Stimulated activated CD4-positive, alpha-beta T cell treated with anti-CD3 and anti-CD28 coated beads, TNF-alpha, amount 100 ng/mL, for 24 hours (primary cell): ENCODE data around the gene MYT1.
"Not testable (repeated sequence)": the region's sequence is repeated elsewhere in the genome, so short reads cannot be mapped to it uniquely, and the experiment has no call there.

Source experiments
- DNase-seq, 3 experiments: peaks; one replicate each; pipeline ENCODE4 v3.0.0-alpha.2; 2020; ENCODE audit warnings: low read depth in 3 of 3

MYT1 gene

DNA sequence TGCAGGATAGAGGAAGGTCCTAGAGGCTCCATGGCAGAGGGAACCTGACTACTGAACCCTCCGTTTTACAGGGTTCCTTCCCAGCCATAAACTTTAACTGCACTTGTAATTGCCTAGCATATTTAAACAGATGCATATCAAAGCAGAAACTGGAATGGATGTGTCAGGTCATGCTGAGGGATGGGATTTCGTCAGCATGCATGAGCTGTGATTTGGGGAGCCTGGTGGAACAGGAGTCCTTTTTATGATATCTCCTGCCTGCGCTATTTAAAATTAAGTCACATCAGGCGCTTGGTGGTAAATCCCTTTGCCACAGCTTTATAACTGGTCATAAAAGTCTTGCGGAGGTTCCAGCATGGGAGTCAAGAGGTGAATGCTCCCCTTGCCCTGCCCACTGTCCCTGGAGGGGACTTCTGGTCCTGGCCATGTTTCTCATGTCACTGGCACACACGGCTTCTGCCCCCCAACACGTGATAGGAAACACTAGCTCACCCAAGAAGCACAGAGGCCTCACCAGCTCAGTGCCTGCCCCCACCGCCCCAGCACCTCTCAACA lies 65.3 kb downstream of the MYT1 start:
- no peak for DNase-seq

DNA sequence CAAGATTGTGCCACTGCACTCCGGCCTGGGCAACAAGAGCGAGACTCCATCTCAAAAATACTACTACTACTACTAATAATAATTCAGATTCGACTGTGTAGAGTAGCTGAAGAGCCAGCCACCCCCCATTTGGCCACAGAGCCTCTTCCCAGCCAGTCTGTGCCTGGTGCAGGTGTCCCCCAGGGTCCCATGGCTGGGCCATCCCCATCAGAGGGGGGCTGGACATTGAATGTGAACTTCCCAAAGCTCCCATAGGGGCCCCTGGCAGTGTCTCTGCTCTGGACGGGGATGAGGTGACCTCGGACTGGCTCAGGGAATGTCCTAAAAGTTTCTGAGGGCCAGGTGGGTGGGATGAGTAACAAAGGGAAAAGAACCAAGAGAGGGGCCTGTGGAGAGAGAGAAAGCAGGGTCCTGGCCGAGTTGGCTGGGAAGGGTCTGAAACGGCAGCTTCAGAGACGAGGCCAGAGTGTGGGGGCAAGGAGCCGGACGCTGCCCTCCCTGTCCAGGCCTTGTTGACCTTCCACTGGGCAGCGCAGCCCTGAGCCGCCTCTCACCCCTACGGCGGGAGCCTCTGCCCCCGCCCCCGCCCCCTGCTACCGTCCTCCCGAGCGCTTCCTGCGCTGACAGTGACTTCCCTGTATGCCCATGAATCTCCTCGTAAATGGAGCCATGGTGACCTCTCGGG lies 66.4 kb downstream of the MYT1 start:
- no peak for DNase-seq

DNA sequence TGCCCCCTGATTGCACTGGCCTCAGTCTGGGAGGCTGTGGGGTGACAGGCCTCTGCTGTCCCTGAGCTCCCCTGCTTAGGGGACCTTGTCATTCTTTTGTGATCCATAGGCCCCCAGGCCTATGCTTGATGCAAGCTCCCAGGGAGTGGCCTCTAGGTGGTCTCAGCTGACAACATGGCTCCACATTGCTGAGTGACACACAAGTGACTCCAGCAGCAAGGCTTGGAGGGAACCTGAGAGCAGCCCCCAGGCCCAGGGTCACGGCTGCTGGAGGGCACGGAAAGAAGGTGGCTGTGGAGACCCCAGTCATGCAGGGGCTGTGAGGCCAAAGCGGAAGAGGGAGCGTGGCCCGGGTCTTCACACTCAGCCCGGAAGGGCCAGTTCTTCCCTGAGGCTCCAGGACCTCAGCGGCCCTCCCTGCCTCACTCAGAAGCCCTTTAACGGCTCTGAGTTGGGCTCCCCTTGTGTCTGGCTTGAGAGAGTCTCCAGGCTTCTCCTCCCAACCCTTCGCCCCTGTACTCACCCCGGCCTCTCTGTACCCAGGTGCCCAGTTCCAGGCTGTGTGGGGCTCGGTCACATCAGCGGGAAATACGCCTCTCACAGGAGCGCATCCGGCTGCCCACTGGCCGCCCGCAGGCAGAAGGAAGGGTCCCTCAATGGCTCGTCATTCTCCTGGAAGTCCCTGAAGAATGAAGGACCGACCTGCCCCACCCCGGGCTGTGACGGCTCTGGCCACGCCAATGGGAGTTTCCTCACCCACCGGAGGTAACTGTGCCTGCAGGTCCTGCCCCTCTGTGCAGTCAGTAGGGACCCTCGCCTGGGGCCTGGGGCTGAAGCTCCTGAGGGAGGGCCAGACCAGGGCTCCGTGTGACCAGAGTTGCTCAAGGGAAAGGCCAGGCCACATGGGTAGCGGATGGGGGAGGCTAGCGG lies 67.6 kb downstream of the MYT1 start:
- no peak for DNase-seq

DNA sequence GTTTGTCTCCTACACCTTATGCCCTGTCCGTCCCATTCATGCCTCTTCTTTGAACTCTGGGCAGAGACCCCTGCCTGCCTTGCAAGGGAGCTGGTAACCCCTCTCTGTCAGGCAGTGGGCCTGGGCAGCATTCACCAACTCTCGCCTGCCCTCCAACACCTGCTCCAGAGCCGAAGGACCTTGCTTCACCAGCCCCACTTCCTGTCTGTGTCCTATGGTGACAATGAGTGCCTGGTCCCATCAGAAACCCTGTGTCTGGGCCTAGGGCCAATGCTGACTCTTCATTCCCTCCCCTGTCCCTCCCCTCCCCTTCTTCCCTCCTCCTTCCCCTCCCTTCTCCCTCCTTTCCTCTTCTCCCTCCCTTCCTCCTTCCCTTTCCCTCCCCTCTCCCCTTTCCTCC lies 68.5 kb downstream of the MYT1 start:
- no peak for DNase-seq

DNA sequence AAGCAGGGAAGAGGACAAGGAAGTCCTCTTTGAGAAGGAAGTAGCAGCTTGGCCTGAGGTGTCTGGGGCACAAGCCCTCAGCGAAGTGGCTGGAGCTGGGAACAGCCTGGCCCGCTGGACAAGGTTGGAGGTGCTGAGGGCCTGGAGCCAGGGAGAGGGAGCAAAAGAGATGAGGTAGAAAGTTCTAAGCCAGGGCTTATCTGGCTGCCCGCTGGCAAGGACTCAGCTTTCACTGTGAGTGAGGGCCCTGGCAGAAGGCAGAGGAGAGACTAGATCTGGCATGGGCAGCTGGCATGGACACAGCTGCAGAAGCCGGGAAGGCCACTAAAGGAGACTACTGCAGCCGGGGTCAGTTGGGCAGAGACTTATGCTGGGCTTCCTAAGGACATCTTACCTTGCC lies 69.5 kb downstream of the MYT1 start:
- DNase-seq: no peak

DNA sequence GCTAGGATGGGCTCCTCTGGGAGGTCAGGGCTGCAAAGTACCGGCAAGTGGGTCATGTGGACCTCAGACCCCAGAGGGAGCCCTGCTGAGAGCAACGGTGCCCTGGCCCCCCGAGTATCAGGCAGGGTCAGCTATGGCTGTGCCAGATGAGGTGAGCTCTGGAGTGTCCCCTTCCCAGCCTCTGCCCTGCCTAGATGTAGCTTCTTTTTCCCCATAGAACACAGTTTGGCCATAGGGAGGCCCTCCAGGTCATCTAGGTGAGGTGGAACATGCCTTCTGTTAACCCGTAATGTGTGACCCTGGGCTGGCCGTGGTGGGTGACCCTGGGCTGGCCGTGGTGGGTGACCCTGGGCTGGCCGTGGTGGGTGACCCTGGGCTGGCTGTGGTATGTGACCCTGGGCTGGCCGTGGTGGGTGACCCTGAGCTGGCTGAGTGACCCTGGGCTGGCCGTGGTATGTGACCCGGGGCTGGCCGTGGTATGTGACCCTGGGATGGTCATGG lies 70.1 kb downstream of the MYT1 start:
- no peak for DNase-seq

DNA sequence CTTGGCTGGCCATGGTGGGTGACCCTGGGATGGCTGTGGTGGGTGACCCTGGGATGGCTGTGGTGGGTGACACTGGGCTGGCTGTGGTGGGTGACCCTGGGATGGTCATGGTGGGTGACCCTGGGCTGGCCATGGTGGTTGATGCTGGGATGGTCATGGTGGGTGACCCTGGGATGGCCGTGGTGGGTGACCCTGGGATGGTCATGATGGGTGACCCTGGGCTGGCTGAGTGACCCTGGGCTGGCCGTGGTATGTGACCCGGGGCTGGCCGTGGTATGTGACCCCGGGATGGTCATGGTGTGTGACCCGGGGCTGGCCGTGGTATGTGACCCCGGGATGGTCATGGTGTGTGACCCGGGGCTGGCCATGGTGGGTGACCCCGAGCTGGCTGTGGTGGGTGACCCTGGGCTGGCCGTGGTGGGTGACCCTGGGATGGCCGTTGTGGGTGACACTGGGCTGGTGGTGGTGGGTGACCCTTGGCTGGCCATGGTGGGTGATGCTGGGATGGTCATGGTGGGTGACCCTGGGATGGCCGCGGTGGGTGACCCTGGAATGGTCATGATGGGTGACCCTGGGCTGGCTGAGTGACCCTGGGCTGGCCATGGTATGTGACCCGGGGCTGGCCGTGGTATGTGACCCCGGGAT lies 70.8 kb downstream of the MYT1 start:
- DNase-seq: not testable (repeated sequence)

DNA sequence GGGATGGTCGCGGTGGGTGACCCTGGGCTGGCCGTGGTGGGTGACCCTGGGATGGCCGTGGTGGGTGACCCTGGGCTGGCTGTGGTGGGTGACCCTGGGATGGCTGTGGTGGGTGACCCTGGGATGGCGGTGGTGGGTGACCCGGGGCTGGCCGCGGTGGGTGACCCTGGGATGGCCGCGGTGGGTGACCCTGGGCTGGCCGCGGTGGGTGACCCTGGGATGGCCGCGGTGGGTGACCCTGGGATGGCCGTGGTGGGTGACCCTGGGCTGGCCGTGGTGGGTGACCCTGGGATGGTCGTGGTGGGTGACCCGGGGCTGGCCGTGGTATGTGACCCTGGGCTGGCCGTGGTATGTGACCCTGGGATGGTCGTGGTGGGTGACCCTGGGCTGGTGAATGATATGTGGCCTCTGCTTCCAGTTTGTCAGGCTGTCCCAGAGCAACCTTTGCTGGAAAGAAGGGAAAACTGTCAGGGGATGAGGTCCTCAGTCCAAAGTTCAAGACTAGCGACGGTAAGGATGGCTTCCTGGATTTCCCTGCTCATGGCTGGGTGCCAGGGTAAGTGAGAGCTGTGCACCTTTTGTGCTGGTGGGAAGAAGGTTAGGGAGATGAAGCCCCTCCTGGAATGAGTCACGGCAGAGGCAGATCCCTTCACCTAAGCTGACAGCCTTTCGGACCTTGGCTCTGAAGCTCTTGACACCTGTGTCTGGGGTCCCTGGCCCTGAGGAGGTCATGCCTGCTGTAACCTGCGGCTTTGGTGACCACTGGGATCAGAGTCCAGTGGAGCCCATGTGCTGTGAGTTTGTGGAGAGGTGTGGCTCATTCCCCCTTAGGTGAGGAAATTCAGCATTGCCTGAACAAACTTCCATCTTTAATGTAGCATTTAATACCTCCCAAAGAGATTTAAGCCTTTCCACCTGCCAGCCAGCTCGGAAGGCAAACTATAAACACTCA lies 72.2 kb downstream of the MYT1 start:
- no peak for DNase-seq

DNA sequence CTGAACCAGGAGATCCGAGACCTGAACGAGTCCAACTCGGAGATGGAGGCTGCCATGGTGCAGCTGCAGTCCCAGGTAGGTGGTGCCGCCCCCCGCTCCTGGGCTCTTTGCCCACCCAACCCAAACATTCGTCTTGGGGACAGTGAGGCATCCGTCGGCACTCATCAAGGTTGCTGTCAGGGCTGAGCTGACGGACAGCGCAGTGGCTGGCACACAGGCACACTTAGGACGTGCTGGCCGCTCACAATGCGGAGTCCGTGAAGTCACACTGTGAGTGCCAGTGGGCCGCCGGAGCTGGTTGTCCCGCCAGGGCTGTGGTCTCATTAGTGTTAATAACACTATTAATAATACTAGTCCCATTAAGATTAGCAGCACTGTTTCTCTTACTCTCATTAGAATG lies 73.1 kb downstream of the MYT1 start:
- no peak for DNase-seq

DNA sequence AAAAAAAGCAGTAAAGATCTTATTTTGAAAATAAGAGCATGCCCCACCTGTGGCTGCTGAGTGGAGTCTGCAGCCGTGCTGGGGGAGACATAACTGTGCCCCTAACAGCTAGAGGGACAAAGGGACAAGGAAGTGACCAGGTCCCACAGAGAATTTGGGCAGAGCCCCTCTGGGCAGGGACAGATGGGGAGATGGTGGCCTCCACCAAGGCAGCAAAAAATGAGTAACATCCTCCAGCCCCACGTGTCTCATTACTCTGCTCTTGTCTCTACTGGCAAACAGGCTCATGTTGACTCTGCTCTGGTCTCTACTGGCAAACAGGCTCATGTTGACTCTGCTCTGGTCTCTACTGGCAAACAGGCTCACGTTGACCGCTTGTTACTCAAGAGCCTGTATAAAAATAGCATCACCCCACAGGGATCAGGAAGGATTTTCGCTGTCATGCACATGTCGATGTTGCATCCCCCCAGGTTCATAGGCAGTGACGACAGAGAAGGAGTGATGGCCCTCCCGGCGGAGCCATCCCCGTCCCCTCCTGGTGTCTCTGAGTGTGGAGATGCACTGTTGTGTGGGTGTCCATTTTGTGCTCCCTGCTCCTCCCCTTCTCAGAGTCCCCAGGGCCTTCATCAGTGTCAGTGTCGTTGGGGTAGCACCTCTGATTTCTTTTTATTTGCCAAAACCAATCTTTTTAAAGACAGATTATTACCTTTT lies 74.0 kb downstream of the MYT1 start:
- no peak for DNase-seq

DNA sequence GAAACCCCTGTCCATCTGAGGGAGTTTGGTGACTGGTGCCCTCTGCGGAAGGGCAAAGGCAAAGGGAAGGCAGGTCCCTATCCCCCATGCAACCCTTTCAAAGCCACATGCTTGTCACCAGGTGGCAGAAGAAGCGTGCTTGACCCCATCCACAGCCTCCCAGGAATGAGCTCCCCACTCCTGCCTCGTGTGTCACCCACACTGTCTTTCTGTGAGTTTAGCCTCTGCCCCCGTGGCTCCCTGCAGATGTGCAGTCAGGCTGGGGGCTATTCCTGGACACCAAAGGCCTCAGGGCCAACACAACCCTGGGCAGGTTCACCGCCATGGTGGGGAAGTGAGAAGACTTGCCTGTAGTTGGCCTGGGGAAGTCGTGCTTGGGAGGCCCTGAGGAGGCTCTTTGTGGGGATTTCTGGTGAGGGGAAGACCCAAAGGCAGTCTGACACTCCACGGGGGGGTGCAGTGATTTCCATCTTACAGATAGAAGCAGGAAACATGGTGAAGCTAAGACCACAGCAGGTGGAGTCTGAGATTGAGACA lies 74.7 kb downstream of the MYT1 start:
- DNase-seq: no peak

DNA sequence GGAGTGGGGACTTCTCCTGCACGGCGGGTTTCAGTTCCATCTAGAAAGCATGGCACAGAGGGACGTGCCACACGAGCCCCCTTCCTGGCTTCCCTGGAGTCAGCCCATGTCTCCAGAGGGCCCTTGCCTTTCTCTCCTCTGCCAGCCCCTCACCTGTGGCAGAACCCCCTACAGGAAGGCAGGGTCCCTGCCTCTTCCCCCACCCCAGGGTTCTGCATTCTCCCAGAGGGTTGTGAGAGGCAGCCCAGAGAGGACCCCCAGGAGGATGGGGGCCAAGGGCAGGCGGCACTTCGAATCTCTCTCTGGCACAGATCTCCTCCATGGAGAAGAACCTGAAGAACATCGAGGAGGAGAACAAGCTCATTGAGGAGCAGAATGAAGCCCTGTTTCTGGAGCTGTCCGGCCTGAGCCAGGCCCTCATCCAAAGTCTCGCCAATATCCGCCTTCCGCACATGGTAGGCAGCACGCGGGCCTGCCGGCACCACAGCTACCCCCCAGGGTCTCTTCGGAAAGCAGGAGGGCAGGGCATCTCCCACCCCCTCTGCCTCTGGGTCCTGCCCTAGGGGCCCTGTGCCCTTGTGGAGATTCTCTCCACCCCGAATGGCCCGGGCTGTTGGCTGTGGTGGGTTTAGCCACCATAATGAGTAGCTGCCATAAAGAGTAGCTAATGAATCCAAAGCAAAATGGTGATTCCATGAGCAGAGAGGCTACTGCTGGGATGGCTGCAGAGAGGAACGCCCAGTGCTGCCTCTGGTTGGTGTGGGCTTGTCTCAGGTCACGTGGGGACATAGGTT lies 75.4 kb downstream of the MYT1 start:
- DNase-seq: no peak

DNA sequence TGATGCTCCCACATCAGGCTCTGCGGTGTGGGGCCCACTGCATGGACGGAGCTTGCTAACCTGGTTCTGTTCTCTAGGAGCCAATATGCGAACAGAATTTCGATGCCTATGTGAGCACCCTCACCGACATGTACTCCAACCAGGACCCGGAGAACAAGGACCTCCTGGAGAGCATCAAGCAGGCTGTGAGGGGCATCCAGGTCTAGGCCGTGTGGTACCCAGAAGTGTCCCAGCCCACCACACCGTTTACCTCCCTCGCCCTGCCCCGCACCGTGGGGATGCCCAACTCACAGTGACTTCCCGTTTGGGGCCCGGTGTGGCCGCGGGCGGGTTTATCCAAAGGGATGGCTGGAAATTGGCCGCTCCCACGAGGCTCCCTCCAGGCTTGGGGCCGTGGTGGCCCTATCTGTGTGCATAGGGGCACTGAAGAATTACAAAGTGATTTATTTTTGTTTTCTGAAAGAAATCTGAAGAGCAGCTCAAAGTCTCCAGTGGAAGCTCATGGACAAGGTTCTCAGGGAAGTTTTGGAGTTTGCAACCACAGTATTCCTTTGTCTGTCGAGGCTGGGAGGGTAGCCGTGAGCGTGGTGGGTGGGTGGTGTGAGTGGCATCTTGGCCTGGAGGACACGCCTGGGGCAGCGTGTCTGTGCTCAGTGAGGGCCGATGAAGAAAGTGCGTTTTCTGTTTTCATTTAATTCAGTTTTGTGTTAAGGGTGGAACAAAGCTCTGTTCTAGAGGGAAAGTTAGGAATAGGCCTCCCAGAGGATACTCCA lies 76.2 kb downstream of the MYT1 start:
- DNase-seq: no peak

DNA sequence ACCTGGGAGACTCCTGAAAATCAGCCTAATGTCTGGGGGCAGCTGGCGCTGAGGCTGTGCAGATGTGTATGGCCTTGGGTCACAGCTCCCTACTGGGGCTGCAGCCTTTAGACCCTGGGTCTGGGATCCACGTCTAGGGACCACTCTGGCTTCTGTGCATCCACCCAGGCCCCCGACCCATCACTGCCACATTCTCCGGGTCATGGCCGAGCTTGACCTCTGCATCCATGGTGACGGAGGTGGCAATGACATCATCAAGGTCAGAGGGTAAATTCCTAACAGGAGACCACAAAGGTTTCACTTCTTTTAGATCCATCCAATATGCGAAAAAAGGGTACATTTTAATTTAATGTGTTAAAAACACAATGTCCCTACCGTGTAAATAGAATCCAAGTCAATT lies 76.8 kb downstream of the MYT1 start:
- no peak for DNase-seq

DNA sequence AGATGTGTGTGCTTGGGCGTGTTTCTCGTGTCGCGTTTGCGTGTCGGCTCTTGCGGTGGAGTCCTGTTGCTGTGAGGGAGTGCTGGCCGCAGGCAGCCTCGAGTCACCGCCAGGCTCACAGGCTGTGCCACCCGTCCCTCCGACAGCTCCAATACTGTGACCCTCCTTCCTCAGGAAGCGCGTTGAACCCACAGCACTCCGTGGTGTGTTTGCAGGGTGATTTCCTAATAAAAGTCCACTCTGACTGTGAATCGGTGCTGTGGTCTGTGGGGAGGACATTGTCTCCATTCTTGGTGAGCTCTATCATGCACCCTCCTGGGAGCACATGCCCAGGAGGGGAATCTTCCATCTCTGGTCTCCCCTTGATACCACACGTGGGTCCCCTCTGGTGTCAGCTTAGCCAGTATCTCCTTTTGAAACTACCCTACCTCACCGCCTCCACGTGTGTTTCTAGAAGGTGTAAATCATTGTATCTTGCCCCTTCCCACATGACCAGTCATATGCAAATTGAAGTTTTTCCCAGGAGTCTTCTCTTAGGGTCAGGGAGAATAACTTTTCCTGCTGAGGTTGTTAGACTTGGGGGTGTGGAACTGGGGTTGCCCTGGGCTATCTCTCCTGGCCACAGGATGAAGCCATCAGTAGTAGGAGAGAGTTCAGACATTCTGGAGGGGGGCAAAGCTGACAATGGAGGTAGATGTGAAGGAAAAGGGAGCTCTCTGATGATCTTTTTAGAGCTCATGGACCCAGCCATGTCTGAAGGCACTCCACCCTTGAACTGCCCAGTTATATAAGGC lies 77.9 kb downstream of the MYT1 start:
- DNase-seq: no peak

DNA sequence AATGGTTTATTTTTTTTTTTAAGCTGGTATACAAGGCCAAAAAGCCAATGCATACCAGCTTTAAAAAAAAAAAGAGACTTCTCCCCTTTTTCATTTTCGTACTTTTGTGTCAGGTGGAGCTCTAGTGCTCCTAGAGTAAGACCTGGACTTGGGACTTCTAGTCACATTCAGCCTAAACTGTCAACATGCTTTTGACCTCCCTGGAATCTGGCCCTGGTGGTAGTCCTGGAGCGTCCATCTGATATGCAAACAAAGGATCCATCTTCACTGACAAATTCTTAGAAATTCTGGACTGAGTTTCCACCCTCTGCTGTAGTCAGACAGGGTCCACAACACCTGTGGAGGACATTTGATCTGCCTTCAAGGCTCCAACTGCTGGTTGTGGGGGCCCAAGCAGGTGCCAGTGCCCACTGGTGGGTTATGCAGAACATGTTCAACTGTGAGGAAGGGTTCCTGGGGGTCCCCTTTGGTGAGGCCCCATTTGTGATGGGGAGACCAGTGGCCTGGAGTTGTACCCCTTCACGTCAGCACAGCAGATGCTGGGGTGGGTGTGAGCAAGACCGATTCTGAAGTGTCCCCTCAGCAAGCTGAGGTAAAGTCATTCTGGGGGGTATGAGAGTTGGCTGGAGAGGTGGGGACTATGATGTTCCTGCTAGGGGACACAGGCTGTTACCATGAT lies 78.7 kb downstream of the MYT1 start:
- no peak for DNase-seq

DNA sequence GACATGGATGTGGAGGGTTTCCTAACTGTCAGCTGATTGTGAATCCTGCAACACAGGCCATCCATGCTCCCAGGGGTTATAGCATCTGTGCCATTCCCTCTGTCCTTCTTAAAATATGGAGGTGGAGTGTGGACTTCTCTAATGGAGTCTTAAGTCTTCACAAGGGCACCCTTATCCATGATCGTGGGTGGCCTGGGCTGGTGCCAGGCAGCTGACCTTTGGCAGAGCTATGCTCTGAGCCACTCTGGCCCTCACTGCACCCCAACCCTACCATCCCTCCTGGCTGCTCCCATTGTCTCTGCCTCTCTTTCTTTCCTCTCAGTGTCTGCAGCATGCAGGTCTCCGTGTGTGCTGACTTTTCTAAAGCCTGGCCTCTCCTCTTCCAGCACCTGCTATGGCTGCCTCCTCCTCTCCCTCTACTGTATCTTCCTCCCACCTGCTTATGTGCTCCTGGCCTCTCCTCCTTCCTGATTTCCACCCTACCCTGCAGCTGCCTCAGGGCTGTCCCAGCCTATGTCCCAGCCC lies 80.1 kb downstream of the MYT1 start:
- DNase-seq: no peak
